GM19468 (cell line): Measurements from ENCODE around the gene RBL1.
A peak's percentile ranks its signal among the peaks of the same experiment; 100 is the strongest.
"Not testable (repeated sequence)": the region's sequence is repeated elsewhere in the genome, so short reads cannot be mapped to it uniquely, and the experiment has no call there.

Experiments
- ATAC-seq: cut with Tn5 transposase; IDR thresholded peaks from one replicate; pipeline ENCODE4 v1.9.1; 2021; ENCODE audit warnings: mild to moderate bottlenecking, moderate library complexity, moderate number of reproducible peaks; ENCODE audit not compliant: unreplicated experiment; ENCODE audit errors: extremely low read depth

RBL1 gene

GRCh38 chr20:37075932-37076685 is 19.7 kb downstream of the RBL1 start:
- no peak for ATAC-seq

DNA sequence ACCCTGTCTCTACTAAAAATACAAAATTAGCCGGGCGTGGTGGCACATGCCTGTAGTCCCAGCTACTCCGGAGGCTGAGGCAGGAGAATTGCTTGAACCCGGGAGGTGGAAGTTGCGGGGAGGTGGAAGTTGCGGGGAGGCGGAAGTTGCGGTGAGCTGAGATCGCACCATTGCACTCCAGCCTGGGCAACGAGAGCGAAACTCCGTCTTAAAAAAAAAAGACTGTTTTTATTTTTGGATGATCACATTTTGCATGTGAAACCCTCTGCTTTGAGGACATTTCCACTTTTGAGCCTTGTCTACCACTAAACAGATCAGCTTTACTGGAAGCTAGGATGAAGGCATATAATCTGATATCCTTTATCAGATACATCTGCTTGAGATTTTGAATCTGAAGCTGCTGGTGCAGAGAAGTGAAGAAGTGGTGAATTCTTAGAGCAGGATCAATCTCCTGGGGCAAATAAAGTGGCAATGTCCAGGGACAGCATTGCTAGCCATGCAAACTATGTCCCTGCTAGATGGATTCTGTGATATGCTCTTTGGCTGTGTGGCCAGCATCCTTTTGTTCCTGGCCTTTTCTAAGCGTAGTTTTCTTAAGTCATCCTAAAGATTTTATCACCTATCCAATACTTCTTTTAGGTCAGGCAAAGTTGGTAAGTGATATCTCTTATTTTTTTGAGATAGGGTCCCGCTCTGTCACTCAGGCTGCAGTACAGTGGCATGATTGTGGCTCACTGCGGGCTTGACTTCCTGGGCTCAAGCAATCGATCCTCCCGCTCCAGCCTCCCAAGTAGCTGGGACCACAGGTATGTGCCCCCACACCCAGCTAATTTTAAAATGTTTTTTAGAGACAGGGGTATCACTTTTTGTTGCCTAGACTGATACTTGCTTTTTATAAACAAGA is 23.3 kb downstream of the RBL1 start:
- no peak for ATAC-seq

- no peak for ATAC-seq
Observed at GRCh38 chr20:37071481-37071911, 24.3 kb downstream of the RBL1 start.

DNA sequence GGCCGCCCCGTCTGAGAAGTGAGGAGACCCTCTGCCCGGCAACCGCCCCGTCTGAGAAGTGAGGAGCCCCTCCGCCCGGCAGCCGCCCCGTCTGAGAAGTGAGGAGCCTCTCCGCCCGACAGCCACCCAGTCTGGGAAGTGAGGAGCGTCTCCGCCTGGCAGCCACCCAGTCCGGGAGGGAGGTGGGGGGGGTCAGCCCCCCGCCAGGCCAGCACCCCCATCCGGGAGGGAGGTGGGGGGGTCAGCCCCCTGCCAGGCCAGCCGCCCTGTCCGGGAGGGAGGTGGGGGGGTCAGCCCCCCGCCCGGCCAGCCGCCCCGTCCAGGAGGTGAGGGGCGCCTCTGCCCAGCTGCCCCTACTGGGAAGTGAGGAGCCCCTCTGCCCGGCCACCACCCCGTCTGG is 26.2 kb downstream of the RBL1 start:
- not testable (repeated sequence) for ATAC-seq

- no peak for ATAC-seq
Observed at GRCh38 chr20:37066168-37066567, 29.6 kb downstream of the RBL1 start.

DNA sequence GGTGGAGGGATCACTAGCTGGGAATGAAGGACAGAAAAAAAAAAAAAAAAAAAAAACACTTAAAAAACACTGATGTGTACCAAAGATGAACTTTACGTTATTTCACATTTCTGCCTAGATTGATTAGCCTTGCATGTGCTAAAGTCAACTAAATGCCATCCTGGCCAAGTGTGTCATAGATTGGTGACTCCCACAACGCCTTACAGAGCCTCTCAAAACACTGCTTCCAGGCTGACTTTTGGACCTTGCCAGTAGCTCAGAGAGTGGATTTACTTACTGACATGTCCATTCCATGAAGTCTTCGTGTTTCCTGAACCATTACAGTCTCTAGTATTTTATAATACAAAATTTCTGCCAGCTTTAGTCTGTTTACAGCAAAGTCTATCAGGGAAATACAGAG is 40.5 kb downstream of the RBL1 start:
- ATAC-seq: no peak

GRCh38 chr20:37053230-37053950 is 42.4 kb downstream of the RBL1 start:
- ATAC-seq: no peak

- ATAC-seq: peak; percentile 35
Observed at GRCh38 chr20:37042986-37043972, 52.5 kb downstream of the RBL1 start.

DNA sequence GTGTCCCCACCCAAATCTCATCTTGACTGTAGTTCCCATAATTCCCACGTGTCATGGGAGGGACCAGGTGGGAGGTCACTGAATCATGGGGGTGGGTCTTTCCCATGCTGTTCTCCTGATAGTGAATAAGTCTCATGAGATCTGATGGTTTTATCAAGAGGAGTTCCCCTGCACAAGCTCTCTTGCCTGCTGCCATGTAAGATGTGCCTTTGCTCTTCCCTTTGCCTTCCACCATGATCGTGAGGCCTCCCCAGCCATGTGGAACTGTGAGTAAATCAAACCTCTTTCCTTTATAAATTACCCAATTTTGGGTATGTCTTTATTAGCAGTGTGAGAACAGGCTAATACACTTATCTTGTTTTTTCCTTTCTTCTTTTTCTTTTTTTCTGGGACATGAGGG is 56.4 kb downstream of the RBL1 start:
- ATAC-seq: not testable (repeated sequence)

DNA sequence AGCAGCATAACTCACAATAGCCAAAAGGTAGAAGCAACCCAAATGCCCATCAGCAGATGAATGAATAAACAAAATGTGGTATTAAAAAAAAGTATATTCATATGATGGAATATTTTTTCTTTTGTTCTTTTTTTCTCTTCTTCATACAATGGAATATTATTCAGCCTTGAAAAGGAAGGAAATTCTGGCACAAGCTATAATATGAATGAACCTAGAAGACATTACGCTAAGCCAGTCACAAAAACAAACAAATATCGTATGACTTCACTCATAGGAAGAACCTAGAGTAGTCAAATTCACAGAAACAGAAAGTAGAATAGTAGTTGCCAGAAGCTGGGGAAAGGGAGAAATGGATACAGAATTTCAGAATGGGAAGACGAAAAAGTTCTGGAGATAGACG is 63.7 kb downstream of the RBL1 start:
- no peak for ATAC-seq

DNA sequence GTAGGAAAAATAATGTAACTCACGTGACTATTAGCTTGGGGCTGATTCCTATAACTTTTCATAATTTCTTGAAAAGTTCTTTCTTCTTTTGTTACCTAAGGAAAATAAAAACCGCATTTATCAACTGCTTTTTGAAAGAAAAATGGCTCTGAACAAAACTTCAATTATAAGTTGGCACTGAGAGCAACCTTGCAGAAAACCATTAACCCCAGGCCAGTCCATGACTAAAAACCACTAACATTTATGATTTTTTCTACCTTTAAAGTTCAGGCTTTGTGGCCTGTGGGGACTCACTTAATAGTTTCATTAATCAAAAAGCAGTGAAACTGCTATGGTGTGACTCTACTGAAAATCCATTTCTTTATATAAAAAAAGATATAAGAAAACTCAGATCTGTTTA is 75.2 kb downstream of the RBL1 start:
- ATAC-seq: no peak

GRCh38 chr20:37012631-37013030 is 83.2 kb downstream of the RBL1 start:
- ATAC-seq: not testable (repeated sequence)

DNA sequence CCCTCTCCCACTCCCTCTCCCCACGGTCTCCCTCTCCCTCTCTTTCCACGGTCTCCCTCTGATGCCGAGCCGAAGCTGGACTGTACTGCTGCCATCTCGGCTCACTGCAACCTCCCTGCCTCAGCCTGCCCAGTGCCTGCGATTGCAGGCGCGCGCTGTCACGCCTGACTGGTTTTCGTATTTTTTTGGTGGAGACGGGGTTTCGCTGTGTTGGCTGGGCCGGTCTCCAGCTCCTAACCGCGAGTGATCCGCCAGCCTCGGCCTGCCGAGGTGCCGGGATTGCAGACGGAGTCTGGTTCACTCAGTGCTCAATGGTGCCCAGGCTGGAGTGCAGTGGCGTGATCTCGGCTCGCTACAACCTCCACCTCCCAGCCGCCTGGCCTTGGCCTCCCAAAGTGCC is 83.9 kb downstream of the RBL1 start:
- not testable (repeated sequence) for ATAC-seq

- no peak for ATAC-seq
Observed at GRCh38 chr20:37011147-37011546, 84.7 kb downstream of the RBL1 start.

DNA sequence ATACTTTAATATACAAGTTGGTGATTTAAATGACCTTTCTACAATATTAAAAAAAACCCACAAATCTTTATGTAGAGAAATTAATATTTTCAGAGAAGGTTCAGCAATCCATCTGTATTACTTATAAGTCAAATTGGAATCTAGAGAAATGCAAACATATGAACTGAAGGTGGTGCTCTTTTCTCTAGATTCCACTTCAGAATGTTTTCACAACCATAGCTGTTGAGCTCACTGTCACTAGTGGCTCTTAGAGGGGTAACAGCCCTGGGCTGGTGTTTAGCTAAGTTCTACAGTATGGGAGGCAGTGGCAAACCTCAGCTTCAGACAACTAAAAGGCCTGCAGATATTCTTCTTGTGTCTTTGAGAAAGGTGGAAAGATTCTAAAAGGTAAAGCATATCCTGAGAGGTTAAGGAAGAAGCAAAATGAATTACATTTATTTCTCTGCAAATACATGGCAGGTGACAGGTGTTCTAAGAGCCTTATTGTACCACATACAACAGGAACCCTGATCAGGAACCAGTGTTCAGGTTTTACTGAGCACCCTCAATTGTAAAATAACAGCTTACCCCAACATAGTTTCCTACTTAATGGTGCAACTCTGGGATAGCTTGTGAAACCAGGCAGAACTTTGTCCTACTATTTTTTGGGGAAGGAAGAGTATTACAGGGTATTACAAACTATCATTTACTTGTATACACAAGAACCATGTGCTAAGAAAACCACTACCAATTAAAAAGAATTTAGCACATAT is 87.7 kb downstream of the RBL1 start:
- no peak for ATAC-seq

- not testable (repeated sequence) for ATAC-seq
Observed at GRCh38 chr20:37005062-37005942, 90.5 kb downstream of the RBL1 start.

DNA sequence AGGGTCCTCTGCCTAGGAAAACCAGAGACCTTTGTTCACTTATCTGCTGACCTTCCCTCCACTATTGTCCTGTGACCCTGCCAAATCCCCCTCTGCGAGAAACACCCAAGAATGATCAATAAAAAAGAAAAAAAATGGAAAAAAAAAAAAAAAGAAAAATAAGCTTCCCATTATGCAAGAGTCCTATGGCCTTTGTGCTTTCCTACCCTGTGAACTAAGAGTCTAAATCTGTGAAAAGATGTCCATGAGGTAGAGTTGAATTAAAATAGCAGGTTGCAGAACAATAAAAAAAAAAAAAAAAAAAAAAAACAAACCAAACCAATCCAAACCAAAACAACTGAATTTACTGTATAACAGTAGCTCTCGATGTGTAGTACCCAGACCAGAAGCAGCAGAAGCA is 94.2 kb downstream of the RBL1 start:
- not testable (repeated sequence) for ATAC-seq

DNA sequence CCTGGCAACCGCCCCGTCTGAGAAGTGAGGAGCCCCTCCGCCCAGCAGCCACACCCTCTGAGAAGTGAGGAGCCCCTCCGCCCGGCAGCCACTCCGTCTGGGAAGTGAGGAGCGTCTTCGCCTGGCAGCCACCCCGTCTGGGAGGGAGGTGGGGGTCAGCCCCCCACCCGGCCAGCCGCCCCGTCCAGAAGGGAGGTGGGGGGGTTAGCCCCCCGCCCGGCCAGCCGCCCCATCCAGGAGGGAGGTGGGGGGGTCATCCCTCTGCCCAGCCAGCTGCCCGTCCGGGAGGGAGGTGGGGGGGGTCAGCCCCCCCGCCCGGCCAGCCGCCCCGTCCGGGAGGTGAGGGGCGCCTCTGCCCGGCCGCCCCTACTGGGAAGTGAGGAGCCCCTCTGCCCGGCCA is 95.6 kb downstream of the RBL1 start:
- ATAC-seq: not testable (repeated sequence)
